ENCODE measurements around the gene GCLC.

Gene GCLC

GRCh38 chr6:53529324-53530036 lies 15.4 kb downstream of the GCLC start:
- no peaks in the 10 kb centered on the region for H3K27me3 ChIP-seq (ENCODE audit: control insufficient read depth, insufficient read depth, low read length)
- H3K27ac ChIP-seq: no peak overlapping the region
- H3K4me3 ChIP-seq (ENCODE audit: low read depth, low read length): no peak overlapping the region
- H3K36me3 ChIP-seq (ENCODE audit: control insufficient read depth, insufficient read depth, low read length): no peaks in the 10 kb centered on the region
- no peak overlapping the region for H3K4me2 ChIP-seq (ENCODE audit: low read length)
- H3K4me1 ChIP-seq: no peaks in the 10 kb centered on the region
- no peak overlapping the region for H2AFZ ChIP-seq
- no peak for TF ChIP-seq CTCF (IDR thresholded peaks at IDR 0.05)
- no peak overlapping the region for H3K9ac ChIP-seq
- no peaks in the 10 kb centered on the region for H3K9me3 ChIP-seq (ENCODE audit: control insufficient read depth, low read length)
- H3K79me2 ChIP-seq: peaks cover 3% of the 10 kb centered on the region

- H3K4me1 ChIP-seq: no peaks in the 10 kb centered on the region
- H3K36me3 ChIP-seq (ENCODE audit: control insufficient read depth, insufficient read depth, low read length): no peaks in the 10 kb centered on the region
- H3K27ac ChIP-seq: no peak overlapping the region
Observed at GRCh38 chr6:53528107-53528506, 16.8 kb downstream of the GCLC start.

GRCh38 chr6:53527249-53527765 lies 17.6 kb downstream of the GCLC start:
- Histone ChIP-seq H2AFZ (no peak overlapping the region), H3K4me1 (no peaks in the 10 kb centered on the region), H3K4me3 (ENCODE audit: low read depth, low read length) (no peak overlapping the region), H3K27me3 (ENCODE audit: control insufficient read depth, insufficient read depth, low read length) (no peaks in the 10 kb centered on the region), H3K9ac (no peak overlapping the region), H3K4me2 (ENCODE audit: low read length) (no peak overlapping the region), H3K9me3 (ENCODE audit: control insufficient read depth, low read length) (no peaks in the 10 kb centered on the region), H3K36me3 (ENCODE audit: control insufficient read depth, insufficient read depth, low read length) (no peaks in the 10 kb centered on the region), H3K27ac (no peak overlapping the region), H3K79me2 (peaks cover 2% of the 10 kb centered on the region)
- TF ChIP-seq CTCF (IDR thresholded peaks at IDR 0.05): no peak

More at GRCh38 chr6:53528107-53528506, 16.8 kb downstream of the GCLC start:
- H3K9me3 ChIP-seq (ENCODE audit: control insufficient read depth, low read length): no peaks in the 10 kb centered on the region
- no peak overlapping the region for H3K4me2 ChIP-seq (ENCODE audit: low read length)
- H3K4me3 ChIP-seq (ENCODE audit: low read depth, low read length): no peak overlapping the region
- H3K9ac ChIP-seq: no peak overlapping the region
- H3K79me2 ChIP-seq: peaks cover 3% of the 10 kb centered on the region
- no peak overlapping the region for H2AFZ ChIP-seq
- no peak for TF ChIP-seq CTCF (IDR thresholded peaks at IDR 0.05)
- no peaks in the 10 kb centered on the region for H3K27me3 ChIP-seq (ENCODE audit: control insufficient read depth, insufficient read depth, low read length)

GRCh38 chr6:53526000-53526399 lies 18.9 kb downstream of the GCLC start:
- no peak for TF ChIP-seq CTCF (IDR thresholded peaks at IDR 0.05)
- H3K4me3 ChIP-seq (ENCODE audit: low read depth, low read length): no peak overlapping the region
- H3K27me3 ChIP-seq (ENCODE audit: control insufficient read depth, insufficient read depth, low read length): no peaks in the 10 kb centered on the region
- no peaks in the 10 kb centered on the region for H3K36me3 ChIP-seq (ENCODE audit: control insufficient read depth, insufficient read depth, low read length)
- H3K79me2 ChIP-seq: no peaks in the 10 kb centered on the region
- H3K9me3 ChIP-seq (ENCODE audit: control insufficient read depth, low read length): no peaks in the 10 kb centered on the region
- H3K4me1 ChIP-seq: no peaks in the 10 kb centered on the region
- no peak overlapping the region for H2AFZ ChIP-seq
- H3K27ac ChIP-seq: no peak overlapping the region
- no peak overlapping the region for H3K4me2 ChIP-seq (ENCODE audit: low read length)
- no peak overlapping the region for H3K9ac ChIP-seq

DNA sequence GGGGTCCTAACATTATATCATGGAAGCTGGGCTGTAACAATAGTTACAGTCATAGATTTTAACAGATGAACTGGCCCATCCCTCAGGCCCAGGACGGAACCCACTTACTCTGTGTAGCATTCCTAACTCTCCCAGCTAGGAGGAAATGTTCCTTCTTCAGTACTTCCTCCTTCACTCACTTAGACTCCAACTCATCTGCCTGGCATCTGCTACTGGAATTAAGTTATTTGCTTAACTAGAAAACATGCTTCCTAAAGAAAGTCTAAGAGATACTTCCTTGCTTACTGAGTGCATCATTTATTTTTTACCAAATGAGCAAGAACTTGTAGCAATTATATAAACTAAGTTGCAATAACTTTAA lies 20.5 kb downstream of the GCLC start:
- Histone ChIP-seq H2AFZ (no peak overlapping the region), H3K4me1 (no peaks in the 10 kb centered on the region), H3K4me3 (ENCODE audit: low read depth, low read length) (no peak overlapping the region), H3K36me3 (ENCODE audit: control insufficient read depth, insufficient read depth, low read length) (no peaks in the 10 kb centered on the region), H3K79me2 (no peaks in the 10 kb centered on the region), H3K4me2 (ENCODE audit: low read length) (no peak overlapping the region), H3K27ac (no peak overlapping the region), H3K9ac (no peak overlapping the region), H3K9me3 (ENCODE audit: control insufficient read depth, low read length) (no peaks in the 10 kb centered on the region), H3K27me3 (ENCODE audit: control insufficient read depth, insufficient read depth, low read length) (no peaks in the 10 kb centered on the region)
- no peak for TF ChIP-seq CTCF (IDR thresholded peaks at IDR 0.05)
